GM06990 (cell line): ENCODE measurements around the gene KNG1.

Experiments
- DNase-seq: peaks from one replicate; pipeline ENCODE4 v3.0.0-alpha.2; 2011; ENCODE audit not compliant: insufficient read length; ENCODE audit errors: extremely low read depth
- H3K27me3 ChIP-seq: replicated peaks from 2 replicates; pipeline ENCODE4 v1.6.0; 2011; ENCODE audit warnings: low read length; ENCODE audit not compliant: control insufficient read depth, insufficient read depth
- H3K36me3 ChIP-seq: 2 replicates; pipeline ENCODE4 v1.5.1; 2011; ENCODE audit warnings: low read length; ENCODE audit not compliant: control insufficient read depth, insufficient read depth
- H3K4me3 ChIP-seq: replicated peaks from 2 replicates; pipeline ENCODE4 v1.5.1; 2011; ENCODE audit warnings: low read depth, mild to moderate bottlenecking, control low read depth, low read length
- CTCF ChIP-seq: IDR thresholded peaks from 2 replicates; pipeline ENCODE4 v1.5.1; 2011; ENCODE audit warnings: low read length, control low read depth, mild to moderate bottlenecking, inconsistent platforms; ENCODE audit not compliant: insufficient read depth, poor library complexity, severe bottlenecking

KNG1 gene

GRCh38 chr3:186783058-186783730, 66.0 kb downstream of the KNG1 start, which contains the start of gene EIF4A2:
EIF4A2 (plus strand) TSS chr3:186783577; CDS start chr3:186783611, 34 bp downstream.
- no peaks in the 10 kb centered on the region for H3K27me3 ChIP-seq
- peak; percentile 93 for DNase-seq
- TF ChIP-seq CTCF, result no peak
- H3K36me3 ChIP-seq, result peaks cover 27% of the 10 kb centered on the region
- peak within 1 kb of the TSS; percentile 100 for H3K4me3 ChIP-seq

GRCh38 chr3:186783731-186784515, 66.8 kb downstream of the KNG1 start:
- Histone ChIP-seq H3K27me3 (no peaks in the 10 kb centered on the region), H3K4me3 (peak overlapping the region; percentile 100), H3K36me3 (peaks cover 27% of the 10 kb centered on the region)
- TF ChIP-seq CTCF, result no peak
- DNase-seq, result peak; percentile 89

- Histone ChIP-seq H3K27me3 (no peaks in the 10 kb centered on the region), H3K4me3 (peak overlapping the region; percentile 100), H3K36me3 (peaks cover 30% of the 10 kb centered on the region)
- TF ChIP-seq CTCF, result no peak
- no peak for DNase-seq
Observed at GRCh38 chr3:186784820-186785494, 67.8 kb downstream of the KNG1 start.

- no peak for TF ChIP-seq CTCF
- Histone ChIP-seq H3K4me3 (peak overlapping the region; percentile 100), H3K36me3 (peaks cover 32% of the 10 kb centered on the region), H3K27me3 (no peaks in the 10 kb centered on the region)
- no peak for DNase-seq
Observed at GRCh38 chr3:186785495-186786018, 68.4 kb downstream of the KNG1 start.

GRCh38 chr3:186786922-186787321, 69.8 kb downstream of the KNG1 start:
- Histone ChIP-seq H3K36me3 (peaks cover 32% of the 10 kb centered on the region), H3K4me3 (peak overlapping the region; percentile 100), H3K27me3 (no peaks in the 10 kb centered on the region)
- no peak for DNase-seq
- TF ChIP-seq CTCF, result no peak
